ENCODE data around the gene RASGRF2.
"Not testable (repeated sequence)": the region's sequence is repeated elsewhere in the genome, so short reads cannot be mapped to it uniquely, and the experiment has no call there.

The RASGRF2 gene

GRCh38 chr5:81023261-81023970, 63.3 kb downstream of the RASGRF2 start:
- DNase-seq (ENCODE audit: extremely low read depth, low read depth), result no peak
- TF ChIP-seq CTCF (IDR thresholded peaks at IDR 0.05; ENCODE audit: low read depth, low read length, missing control alignments), result no peak
- no peak overlapping the region for H3K4me3 ChIP-seq (replicated peaks; ENCODE audit: low read depth, low read length)

GRCh38 chr5:81027481-81028058, 67.4 kb downstream of the RASGRF2 start:
- DNase-seq (ENCODE audit: extremely low read depth, low read depth), result no peak
- no peak for TF ChIP-seq CTCF (IDR thresholded peaks at IDR 0.05; ENCODE audit: low read depth, low read length, missing control alignments)
- H3K4me3 ChIP-seq (replicated peaks; ENCODE audit: low read depth, low read length), result no peak overlapping the region

- not testable (repeated sequence) for H3K4me3 ChIP-seq (replicated peaks; ENCODE audit: low read depth, low read length); DNase-seq (ENCODE audit: extremely low read depth, low read depth)
These were observed 68.7 kb downstream of the RASGRF2 start for GRCh38 chr5:81028888-81029287.

GRCh38 chr5:81029736-81030135, 69.6 kb downstream of the RASGRF2 start:
- H3K4me3 ChIP-seq (replicated peaks; ENCODE audit: low read depth, low read length); DNase-seq (ENCODE audit: extremely low read depth, low read depth): not testable (repeated sequence)

GRCh38 chr5:81030236-81031034, 70.3 kb downstream of the RASGRF2 start:
- H3K4me3 ChIP-seq (replicated peaks; ENCODE audit: low read depth, low read length); DNase-seq (ENCODE audit: extremely low read depth, low read depth): not testable (repeated sequence)

GRCh38 chr5:81035522-81035921, 75.4 kb downstream of the RASGRF2 start:
- no peak overlapping the region for H3K4me3 ChIP-seq (replicated peaks; ENCODE audit: low read depth, low read length)
- DNase-seq (ENCODE audit: extremely low read depth, low read depth), result no peak
- TF ChIP-seq CTCF (IDR thresholded peaks at IDR 0.05; ENCODE audit: low read depth, low read length, missing control alignments), result no peak

GRCh38 chr5:81038495-81038894, 78.3 kb downstream of the RASGRF2 start:
- TF ChIP-seq CTCF (IDR thresholded peaks at IDR 0.05; ENCODE audit: low read depth, low read length, missing control alignments), result no peak
- no peak overlapping the region for H3K4me3 ChIP-seq (replicated peaks; ENCODE audit: low read depth, low read length)
- no peak for DNase-seq (ENCODE audit: extremely low read depth, low read depth)

GRCh38 chr5:81044868-81045267, 84.7 kb downstream of the RASGRF2 start:
- H3K4me3 ChIP-seq (replicated peaks; ENCODE audit: low read depth, low read length), result no peak overlapping the region
- no peak for TF ChIP-seq CTCF (IDR thresholded peaks at IDR 0.05; ENCODE audit: low read depth, low read length, missing control alignments)
- no peak for DNase-seq (ENCODE audit: extremely low read depth, low read depth)

All from HFF-Myc (cell line).